Left cardiac atrium (tissue), 4 donors: ENCODE results near the gene IFI6. TPM values are rescaled to one million over a fixed set of nuclear protein-coding genes. Genes with fewer than 3 reads are reported as not detected.
"Not testable (repeated sequence)": the region's sequence is repeated elsewhere in the genome, so short reads cannot be mapped to it uniquely, and the experiment has no call there.

Experiments used
- ATAC-seq, 2 donors: fragments of 200-7000 bp; cut with Tn5 transposase; one replicate each; pipeline ENCODE4 v1.9.1; 2020; ENCODE audit warnings: mild to moderate bottlenecking in 2 of 2, moderate library complexity in 2 of 2
- DNase-seq: peaks from one replicate; pipeline ENCODE4 v3.0.0-alpha.2; 2020
- intact Hi-C, 2 donors: fragments of 100-400 bp; cut with DNase I; formaldehyde crosslinking; loops; one replicate each; pipeline versions ENCODE4 v1.14.1 to v1.15.1; 2022 to 2023
- total RNA-seq, 2 donors: library from RNA; stranded (reverse); fragmentation: NEBNext Ultra II Directional; extraction: Animal tissue kit (Norgen Biotek cat#: 25700); gene quantifications; one replicate each; pipeline ENCODE4 v1.2.1, GENCODE V29; 2021
- donor health status: DM: no; HTN: yes; CAD: no.
- donor health status: DM: no; HTN: yes; CAD: no; lungs with severe emphysema.
- donor health status: DM: yes; HTN: yes; CAD: no.
- donor health status: Dilated cardiomyopathy.

IFI6 gene
- total RNA-seq, 2 donors from 2014 or later: 40.6 to 143 TPM

DNA sequence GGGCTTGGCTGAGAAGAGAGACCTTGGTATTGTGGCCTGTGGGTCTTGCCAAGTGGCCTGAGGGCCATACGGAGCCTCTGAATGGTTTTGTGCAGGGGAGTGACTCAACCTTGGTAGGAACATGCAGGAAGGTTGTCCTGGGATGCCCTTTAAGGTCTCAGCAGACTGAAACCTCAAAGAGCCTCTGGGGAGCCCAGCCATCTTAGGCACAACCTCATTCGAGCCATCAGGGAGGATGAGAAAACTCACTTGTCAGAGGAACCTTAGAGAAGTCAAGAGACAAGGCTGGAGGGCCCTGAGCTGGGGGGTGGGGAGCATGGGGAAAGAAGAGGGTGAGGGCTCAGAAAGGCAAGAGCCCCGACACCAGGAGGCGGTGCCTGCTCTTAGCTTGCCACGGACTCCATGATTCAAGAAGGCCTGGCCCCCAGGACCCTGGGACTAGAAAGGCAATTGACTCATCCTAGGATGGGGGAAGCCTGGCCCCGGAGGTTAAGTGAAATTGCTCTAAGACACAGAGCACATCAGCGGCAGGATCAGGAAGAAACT, 13.0 kb downstream of the IFI6 start:
- no peak for DNase-seq
- ATAC-seq: peak; percentile 1 to 16

DNA sequence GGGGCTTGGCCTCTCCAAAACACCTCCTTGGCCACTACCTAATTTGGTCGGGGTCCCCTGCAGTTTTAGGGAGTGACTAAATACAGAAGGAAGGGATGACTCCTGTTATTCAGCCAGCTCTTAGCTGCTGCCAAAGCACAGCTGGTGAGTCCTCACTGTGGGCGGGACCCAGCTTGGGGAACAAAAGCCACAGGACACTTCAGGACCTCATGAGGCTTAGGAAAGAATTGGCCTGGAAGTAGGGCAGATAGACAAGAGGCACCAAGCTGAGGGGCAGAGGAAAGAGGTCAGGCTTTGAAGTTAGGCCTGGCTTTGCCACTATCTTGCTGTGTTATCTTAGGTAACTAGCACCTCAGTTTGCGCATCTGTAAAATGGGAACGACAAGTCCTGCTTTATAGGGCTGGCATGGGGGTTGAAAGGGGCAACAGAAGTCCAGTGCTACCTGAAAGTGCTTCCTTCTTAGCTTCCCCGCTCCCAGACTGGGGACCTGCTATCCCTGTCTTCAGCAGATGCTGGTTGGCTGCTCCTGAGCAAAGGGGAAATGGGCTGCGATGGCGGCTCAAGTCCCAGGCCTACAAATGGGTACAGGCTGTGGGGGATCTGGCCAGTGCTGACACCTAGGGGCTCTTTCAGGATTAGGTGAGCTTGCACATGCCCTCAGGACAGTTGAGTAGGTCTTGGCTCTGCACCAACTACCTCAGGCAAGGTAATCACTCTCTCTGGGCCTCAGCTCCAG, 15.7 kb downstream of the IFI6 start:
- DNase-seq: peak; percentile 80
- intact Hi-C loops: no loop called here
- peak in 1 of 2 donors; percentile 67 for ATAC-seq

More for the DNA sequence above, 13.0 kb downstream of the IFI6 start:
- intact Hi-C loops: no loop called here

DNA sequence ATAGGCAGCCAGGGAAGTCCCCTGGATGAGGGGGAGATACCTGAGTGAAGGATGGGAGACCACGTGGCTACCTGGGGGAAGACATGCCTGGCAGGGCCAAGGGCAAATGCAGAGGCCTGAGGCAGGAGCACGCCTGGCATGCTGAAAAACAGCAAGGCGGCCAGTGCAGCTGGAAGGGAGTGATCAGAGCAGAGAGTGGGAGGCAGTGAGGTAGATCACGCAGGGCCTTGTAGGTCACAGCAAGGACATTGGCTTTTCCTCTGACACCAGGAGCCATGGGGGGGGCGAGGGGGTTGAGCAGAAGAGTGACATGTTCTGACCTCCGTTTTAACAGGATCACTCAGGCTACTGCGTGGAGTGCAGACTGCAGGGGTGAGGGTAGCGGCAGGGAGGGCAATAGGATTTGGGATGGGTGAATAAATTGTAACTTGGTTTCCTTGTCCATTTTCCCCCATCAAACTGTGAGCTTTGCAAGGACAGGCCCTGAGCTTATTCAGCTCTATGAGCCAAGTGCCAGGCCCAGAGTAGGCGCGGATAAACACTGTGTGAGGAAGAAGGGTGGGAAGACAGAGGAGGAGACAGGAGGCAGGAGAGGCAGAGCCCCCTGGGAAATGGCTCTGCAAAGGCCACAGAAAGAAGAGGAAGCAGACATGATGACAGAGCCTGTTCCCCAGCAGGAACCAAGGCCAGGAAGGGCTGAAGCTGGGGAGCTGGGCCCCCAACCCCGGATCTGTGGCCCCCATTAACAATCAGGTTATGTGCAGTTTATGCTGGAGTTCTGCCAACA, 16.6 kb downstream of the IFI6 start:
- ATAC-seq (no peak), DNase-seq (no peak)
- intact Hi-C loops: no loop called here

DNA sequence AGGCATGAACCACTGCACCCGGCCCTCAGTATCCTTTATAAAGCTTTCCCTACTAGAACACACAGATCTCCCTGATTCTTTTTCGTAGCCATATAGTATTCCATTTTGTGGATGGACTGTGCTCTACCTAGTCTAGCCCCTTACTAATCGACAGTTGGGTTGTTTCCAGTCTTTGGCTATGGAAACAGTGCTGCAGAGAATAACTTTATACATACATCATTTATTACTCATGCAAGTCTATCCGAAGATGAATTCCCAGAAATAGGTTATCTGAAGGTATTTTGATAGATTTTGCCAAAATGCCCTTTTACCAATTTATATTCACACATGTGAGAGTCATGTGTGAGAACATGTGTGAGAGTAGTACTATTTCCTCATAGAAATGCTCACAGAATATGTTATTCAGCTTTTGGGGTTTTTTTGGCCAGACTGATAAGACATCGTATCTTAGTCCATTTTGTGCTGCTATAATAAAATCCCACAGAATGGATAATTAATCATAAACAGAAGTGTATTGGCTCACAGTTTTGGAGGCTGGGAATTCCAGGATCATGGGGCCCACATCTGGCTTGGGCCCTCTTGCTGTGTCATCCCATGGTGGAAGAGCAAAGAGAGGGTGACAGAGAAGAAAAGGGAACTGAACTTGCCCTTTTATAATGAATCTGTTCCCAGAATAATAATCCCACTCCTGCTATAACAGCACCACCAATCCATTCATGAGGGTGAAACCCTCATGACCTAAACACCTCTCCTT, 19.7 kb downstream of the IFI6 start:
- intact Hi-C loops: no loop called here
- ATAC-seq: no peak
- DNase-seq: no peak

DNA sequence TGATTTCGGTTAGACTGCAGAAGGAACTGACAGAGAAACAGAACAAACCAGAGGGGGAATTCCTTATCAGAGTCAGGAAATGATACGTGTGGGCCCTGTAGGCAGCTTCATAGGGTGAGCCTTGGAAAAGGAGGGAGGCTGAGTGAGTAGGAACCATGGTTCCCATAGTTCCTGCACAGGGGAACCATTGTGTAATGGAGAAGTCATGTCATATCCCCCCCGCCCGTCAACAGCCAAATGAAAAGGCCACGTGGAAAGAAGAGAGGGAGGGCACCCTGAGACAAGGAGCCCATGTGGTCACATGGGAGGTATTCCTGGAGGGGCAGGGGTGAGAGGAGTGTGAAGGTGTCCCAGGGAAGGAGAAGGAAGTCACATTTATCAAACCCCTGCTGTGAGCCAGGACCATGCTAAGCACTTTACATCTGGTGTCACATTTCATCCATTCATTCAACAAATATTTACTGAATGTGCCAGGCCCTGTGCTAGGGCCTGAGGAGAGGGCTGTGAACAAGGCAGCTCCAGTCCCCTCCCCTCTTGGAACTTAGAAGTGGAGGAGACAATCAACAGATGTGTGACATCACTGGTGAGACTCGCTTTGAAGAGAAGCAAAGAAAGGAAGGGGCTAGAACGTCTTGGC, 21.3 kb downstream of the IFI6 start:
- DNase-seq (no peak), ATAC-seq (peak; percentile 32 to 83)
- intact Hi-C loops: no loop called here

DNA sequence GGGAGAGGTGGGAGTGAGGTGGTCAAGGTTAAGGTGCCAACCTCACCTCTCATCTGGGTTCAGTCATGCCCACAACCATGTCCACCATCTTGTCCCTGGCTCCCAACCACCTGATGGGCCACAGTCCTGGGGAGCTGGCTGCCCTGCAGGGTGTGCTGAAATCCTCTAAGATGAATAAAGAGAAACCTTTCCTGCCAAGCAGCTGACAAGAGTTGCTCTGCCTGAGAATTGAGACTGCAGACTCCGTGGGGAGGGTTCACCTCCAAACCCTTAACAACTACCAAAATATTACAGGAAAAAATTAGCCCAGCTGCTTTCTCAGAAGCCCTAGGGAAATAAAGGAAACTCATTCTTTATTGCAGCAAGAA, 21.8 kb downstream of the IFI6 start:
- ATAC-seq (peak in 1 of 2 donors; percentile 7), DNase-seq (no peak)
- intact Hi-C loops: no loop called here

DNA sequence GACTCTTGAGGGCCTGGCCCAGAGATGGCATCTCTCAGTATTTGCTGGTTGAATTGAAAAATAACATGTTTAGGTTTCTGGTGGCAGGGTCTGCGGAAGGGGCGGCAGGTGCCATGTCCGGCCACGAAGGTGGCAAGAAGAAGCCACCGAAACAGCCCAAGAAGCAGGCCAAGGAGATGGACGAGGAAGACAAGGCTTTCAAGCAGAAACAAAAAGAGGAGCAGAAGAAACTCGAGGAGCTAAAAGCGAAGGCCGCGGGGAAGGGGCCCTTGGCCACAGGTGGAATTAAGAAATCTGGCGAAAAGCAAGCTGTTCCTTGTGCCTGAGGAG, 22.7 kb downstream of the IFI6 start:
- intact Hi-C loops: no loop called here
- no peak for ATAC-seq
- DNase-seq: no peak

DNA sequence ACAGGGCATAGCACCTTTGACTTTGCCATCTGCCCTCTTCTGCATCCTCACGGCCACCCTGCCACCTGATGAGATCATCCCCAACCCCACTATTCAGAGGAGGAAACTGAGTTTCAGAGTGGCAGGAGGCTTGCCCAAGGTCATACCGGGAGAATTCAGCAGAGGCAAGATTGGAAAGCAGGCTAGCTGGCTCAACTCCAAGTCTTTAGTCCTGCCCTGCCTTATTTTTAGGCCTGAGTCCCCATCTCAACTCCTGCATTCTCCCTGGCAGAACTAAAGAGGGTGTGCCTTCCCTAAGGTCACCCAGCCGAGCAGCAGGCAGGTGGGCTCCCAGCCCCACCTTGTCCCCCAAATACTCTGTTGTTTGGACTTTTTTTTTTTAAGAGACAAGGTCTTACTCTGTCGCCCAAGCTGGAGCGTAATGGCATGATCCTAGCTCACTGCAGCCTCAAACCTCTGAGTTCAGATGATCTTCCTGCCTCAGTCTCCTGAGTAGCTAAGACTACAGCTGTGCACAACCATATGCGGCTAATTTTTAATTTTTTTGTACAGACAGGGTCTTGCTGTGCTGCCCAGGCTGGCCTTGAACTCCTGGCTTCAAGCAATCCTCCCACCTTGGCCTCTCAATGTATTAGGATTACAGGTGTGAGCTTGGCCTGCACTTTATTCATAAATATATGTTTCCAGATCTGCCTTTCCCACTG, 23.2 kb downstream of the IFI6 start:
- intact Hi-C loops: no loop called here
- DNase-seq (no peak), ATAC-seq (peak; percentile 20 to 60)

DNA sequence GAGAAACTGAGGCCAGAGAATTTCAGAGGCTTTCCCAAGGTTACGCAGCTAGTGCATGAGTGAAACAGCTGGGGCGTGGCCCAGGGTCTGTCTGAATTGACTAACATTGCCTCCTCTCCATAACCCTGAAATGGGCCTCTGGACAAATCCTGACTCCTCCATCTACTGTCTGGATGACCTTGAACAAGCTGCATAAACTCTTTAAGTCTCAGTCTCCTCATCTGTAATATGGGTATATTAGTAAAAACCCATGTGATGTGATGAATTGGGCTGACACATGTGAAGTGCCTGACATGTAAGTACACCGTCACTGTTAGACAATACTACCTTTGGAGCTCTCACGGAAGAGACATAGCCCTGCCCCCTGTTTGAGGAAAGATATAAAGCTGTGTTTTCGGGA, 24.7 kb downstream of the IFI6 start:
- ATAC-seq (no peak), DNase-seq (no peak)
- intact Hi-C loops: no loop called here

DNA sequence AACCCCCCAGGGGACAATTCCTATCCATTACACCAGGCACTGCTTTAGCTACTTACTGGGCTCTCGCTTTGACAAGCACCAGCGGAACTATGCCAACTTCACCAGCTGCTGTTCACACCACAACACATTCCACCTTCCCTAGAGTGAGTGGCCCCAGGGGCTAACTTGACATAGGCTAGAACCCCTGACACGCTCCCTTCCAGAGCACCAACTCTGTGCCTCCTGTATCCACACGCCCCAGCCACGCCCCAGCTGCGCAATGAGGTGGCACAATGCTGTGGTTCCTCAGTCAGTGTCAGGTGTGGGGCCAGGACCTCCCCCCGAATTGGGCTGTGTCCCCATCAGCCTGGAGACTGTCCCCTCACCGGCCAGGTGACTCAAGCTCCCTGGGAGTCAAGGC, 25.3 kb downstream of the IFI6 start:
- ATAC-seq (peak; percentile 15 to 59), DNase-seq (no peak)
- intact Hi-C loops: no loop called here

DNA sequence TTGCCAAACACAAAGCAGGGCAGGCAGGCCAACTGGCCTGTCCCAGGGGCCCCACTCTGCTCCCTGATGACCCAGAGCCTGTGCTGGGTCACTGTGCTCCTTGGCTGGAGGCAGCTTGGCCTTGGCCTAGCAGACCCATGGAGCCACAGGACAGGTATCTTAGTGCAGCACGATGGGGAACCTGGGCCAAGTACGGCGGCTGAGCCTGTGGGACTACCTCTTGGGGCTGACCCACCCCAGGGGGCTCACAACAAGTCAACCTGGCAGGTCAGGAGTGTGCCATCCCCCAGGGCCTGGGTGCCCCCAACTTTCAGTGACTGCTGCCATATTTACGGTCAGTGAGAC, 26.9 kb downstream of the IFI6 start:
- no peak for ATAC-seq
- intact Hi-C loops: no loop called here
- no peak for DNase-seq

DNA sequence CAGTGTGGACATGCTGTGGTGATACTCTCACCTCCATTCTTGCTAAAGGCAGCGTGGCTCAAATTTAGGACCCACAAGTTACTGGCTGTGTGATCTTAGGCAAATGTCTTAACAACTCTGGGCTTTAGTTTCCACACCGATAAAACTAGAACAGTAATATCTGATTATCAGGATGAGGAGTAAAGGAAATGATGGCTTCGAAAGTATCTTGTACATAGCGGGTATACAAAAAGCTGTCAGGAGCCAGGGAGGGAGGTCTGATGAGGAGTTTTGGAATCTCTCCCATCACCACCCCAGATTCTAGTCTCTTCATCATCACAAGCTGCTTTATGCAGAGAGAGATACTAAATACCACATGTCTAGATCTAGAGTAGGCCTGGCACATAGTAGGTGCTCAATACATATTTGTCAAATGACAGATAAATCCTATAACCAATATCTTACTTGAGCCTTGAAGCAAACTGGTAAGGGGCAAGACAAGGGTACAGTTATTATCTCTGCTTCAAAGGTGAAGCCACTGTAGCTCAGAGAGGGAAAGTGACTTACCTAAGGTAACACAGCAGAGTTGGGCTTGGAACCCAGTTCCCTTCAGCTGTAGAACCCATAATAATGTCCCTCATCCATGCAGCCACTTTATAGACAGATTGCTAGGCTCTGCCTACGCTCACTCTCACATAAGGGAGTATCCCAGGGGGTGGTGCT, 27.5 kb downstream of the IFI6 start:
- DNase-seq (no peak), ATAC-seq (no peak)
- intact Hi-C loops: no loop called here

DNA sequence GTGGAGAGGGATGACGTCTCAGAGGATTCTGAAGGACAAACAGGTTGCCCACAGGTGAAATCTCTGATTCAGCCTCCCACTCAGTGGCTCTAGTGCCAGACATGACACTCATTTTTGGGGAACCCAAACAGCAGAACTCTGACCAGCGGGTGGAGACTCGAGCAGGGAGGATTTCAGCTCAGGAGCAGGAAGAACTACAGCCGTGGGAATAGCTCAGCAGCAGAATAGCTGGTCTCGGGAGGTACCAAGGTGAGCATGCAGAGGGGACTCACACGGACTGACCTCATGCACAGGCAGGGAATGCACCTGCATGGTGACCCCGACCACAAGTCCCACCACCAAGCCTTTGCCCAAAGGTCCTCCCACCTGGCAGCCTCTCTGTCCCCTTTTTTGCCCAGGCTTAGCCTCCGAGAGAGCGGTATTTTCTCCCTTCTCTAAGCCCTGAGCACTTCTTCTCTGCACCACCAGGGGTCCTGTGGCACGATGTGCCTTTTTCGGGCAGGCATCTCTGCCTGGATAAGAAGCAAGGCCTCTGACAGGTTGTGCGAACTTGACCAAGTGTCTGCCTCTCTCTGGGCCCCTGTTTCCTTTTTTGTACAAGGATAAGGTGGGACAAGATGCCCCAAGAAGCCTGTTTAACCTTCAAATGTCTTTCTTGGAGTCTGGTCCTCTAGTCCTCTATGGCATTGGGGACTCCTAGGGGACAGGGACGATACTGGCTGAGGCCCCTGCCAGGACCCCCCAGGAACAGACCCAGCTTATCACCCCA, 28.2 kb downstream of the IFI6 start:
- peak; percentile 63 for DNase-seq
- peak; percentile 66 to 67 for ATAC-seq
- intact Hi-C loops: no loop called here

DNA sequence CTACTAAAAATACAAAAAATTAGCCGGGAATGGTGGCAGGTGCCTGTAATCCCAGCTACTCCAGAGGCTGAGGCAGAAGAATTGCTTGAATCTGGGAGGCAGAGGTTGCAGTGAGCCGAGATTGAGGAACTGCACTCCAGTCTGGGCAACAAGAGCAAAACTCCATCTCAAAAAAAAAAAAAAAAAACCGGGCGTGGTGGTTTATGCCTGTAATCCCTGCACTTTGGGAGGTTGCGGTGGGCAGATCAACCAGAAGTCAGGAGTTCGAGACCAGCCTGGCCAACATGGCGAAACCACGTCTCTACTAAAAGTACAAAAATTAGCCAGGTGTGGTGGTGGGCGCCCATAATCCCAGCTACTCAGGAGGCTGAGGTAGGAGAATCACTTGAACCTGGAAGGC, 31.5 kb downstream of the IFI6 start:
- ATAC-seq, DNase-seq, intact Hi-C loops: not testable (repeated sequence)

DNA sequence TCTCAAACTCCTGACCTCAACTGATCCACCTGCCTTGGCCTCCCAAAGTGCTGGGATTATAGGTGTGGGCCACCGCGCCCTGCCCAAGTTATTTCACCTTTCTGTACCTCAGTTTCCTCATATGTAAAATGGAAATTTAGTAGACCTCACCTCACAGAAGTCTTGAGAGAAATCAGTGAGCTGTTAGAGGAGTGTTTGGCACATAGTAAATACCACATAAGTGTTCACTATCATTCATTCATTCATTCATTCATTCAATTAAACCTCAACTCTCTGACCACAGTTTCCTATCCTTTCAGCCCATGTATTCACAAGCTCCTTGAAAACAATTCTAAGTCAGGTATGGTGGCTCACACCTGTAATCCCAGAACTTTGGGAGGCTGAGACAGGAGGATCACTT, 33.2 kb downstream of the IFI6 start:
- intact Hi-C loops: no loop called here
- no peak for ATAC-seq
- DNase-seq: no peak

DNA sequence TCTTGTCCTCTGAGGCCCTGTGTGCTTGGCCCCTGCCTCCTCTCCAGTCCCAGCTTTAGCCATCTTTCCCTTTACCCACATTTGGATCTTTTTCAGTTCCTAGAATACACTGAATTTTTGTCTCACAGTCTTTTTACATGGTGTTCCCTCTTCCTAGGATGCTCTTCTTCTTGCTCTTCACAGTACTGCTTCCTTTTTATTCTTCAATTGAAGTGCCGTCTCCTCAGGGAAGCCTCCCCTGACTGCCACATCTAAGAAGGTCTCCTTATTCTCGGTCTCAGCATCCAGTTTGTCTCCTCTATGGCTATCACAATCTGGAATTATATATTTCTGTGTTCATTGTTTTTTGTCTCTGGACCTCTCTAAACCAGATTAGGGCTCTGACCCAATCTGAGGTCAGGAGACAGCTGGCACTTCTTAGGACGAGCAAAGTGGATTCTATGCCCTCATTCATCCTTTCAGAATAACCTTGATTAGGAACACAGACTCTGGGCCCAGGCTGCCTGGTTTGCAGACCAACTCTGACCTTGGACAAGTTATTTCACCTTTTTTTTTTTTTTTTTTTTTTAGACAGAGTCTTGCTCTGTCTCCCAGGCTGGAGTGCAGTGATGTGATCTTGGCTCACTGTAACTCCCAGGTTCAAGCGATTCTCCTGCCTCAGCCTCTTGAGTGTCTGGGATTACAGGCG, 33.8 kb downstream of the IFI6 start:
- no peak for ATAC-seq
- intact Hi-C loops: no loop called here
- no peak for DNase-seq
